Measurements from ENCODE around the gene REEP6.
"Not testable (repeated sequence)": the region's sequence is repeated elsewhere in the genome, so short reads cannot be mapped to it uniquely, and the experiment has no call there.

Gene REEP6

GRCh38 chr19:1490311-1491113 lies 469 bp upstream of the REEP6 start, which contains the start of gene PCSK4:
Gene PCSK4 (minus strand): TSS chr19:1490350. CDS start chr19:1490346, 4 bp downstream.
- DNase-seq (ENCODE audit: low spot score) = peak; percentile 97

GRCh38 chr19:1491849-1492170 lies 829 bp downstream of the REEP6 start:
- no peak for DNase-seq (ENCODE audit: low spot score)

- no peak for DNase-seq (ENCODE audit: low spot score)
Measured at GRCh38 chr19:1492474-1493006, 1.6 kb downstream of the REEP6 start.

GRCh38 chr19:1494115-1494815 lies 3.3 kb downstream of the REEP6 start:
- no peak for DNase-seq (ENCODE audit: low spot score)

GRCh38 chr19:1495051-1495798 lies 4.2 kb downstream of the REEP6 start:
- no peak for DNase-seq (ENCODE audit: low spot score)

- no peak for DNase-seq (ENCODE audit: low spot score)
Measured at GRCh38 chr19:1495799-1496713, 5.1 kb downstream of the REEP6 start.

GRCh38 chr19:1496714-1497577 lies 6.0 kb downstream of the REEP6 start:
- DNase-seq (ENCODE audit: low spot score) = no peak

- DNase-seq (ENCODE audit: low spot score) = no peak
Measured at GRCh38 chr19:1497578-1498235, 6.7 kb downstream of the REEP6 start.

GRCh38 chr19:1499231-1499630 lies 8.2 kb downstream of the REEP6 start:
- DNase-seq (ENCODE audit: low spot score) = not testable (repeated sequence)

- no peak for DNase-seq (ENCODE audit: low spot score)
Measured at GRCh38 chr19:1501200-1501595, 10.2 kb downstream of the REEP6 start.

- DNase-seq (ENCODE audit: low spot score) = no peak
Measured at GRCh38 chr19:1502433-1503088, 11.6 kb downstream of the REEP6 start.

- peak; percentile 74 for DNase-seq (ENCODE audit: low spot score)
Measured at GRCh38 chr19:1503089-1503924, 12.3 kb downstream of the REEP6 start.

- no peak for DNase-seq (ENCODE audit: low spot score)
Measured at GRCh38 chr19:1503925-1504773, 13.2 kb downstream of the REEP6 start.

- no peak for DNase-seq (ENCODE audit: low spot score)
Measured at GRCh38 chr19:1505012-1505411, 14.0 kb downstream of the REEP6 start.

- no peak for DNase-seq (ENCODE audit: low spot score)
Measured at GRCh38 chr19:1505991-1506881, 15.3 kb downstream of the REEP6 start.

GRCh38 chr19:1507192-1507660 lies 16.2 kb downstream of the REEP6 start:
- no peak for DNase-seq (ENCODE audit: low spot score)

All from RKO (cell line).